TTC549 (cell line): ENCODE data around the gene SLCO1B3.

Experiments
- FAIRE-seq: peaks from 2 replicates; lab custom pipeline; 2012; peaks lifted over from hg19 to GRCh38; lab: Jason Lieb, UNC

Gene SLCO1B3

DNA sequence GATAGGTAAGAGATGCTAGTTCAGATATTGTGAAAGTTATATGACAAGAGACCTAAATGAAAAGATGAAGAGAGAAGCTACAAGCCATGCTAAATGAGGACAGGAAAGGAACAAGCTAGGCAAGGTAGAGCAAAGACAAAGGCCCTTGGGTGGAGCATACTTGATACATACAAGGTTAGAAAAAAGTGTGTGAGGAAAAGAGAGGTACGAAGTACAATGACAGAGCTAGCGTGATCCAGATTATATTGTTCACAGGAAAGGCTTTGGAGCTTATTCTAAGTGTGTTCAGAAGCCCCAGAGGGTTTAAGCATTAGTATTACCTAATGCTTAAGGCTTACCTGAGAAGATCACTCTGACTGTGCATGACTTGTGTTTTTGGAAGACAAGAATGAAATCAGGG is 75.0 kb downstream of the SLCO1B3 start:
- no peak for FAIRE-seq

- no peak for FAIRE-seq
Measured at GRCh38 chr12:20917269-20917668, 106.8 kb downstream of the SLCO1B3 start.

GRCh38 chr12:20917819-20918218 is 107.3 kb downstream of the SLCO1B3 start:
- no peak for FAIRE-seq

DNA sequence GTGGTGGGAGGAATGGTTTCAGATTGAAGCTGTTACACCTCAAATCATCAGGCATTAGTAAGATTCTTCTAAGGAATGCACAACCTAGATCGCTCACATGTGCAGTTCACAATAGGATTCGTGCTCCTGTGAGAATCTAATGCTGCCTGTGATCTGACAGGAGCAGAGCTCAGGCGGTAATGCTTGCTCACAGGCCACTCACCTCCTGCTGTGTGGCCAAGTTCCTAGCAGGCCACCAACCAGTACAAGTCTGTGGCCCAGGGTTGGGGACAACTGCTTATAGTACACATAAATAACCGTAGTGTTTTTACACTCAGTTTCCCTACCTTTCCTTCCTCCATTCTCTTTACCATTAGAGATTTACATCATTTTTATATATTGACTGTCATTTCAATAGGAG is 121.4 kb downstream of the SLCO1B3 start:
- FAIRE-seq = no peak

GRCh38 chr12:20946732-20947131 is 136.2 kb downstream of the SLCO1B3 start:
- FAIRE-seq = no peak

DNA sequence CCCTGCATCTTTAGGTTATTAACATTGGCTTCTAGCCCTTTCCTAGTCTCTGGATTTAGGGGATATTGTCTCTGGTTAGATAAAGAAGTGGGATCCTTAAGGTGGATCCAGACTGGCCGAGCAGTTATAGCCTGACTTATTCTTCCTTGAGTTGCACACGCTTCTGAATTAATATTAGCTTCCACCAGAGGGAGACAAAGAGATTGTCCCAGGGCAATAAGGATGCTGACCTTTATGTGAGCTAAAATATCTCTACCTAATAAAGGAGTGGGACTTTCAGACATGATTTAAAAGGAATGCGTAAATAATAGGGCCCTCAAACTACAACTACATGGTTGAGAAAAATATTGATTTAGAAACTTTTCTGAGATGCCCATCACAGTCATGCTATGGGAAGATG is 139.7 kb downstream of the SLCO1B3 start:
- no peak for FAIRE-seq

DNA sequence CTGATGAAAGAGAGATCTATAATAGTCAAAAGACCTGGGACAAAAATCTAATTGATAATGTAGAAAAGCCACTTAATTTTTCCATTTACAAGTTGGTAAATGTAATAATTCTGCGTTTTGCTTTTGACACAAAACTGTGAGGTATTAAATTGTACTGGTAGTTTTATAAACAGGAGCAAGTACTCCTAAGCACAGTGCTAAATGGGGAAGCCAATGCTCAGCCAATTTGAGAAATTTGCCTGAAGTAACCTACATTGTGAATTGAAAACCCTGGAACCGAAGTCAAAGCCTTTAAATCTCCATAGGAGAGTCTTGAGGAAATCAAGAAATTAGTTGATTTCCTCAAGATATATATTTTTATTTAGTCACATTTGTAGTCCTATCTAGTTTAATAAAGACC is 152.8 kb downstream of the SLCO1B3 start:
- FAIRE-seq = no peak

DNA sequence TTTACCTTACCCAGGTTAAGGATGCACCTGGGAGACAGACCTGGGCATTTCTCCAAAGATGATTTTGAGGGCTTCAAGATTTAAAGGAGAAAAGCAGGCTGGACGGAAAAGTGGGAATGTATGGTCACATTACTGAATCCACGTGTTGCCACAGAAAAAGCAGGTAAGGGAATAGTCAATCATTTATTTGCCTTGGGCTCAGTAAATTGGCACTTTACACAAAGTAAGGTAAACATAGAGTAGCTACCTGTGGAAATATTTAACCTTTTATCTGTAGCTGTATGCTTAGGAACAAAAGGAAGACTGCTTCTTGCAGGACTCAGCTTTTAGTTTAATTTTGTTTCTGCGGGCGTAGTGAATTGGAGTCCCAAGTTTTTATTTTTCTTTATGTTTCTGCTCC is 153.3 kb downstream of the SLCO1B3 start:
- no peak for FAIRE-seq
